Activated naive CD8-positive, alpha-beta T cell treated with anti-CD3 and anti-CD28 coated beads, Interleukin-2, amount 50 U/mL, for 24 hours (primary cell): ENCODE results near the gene FERMT1.
"Not testable (repeated sequence)": the region's sequence is repeated elsewhere in the genome, so short reads cannot be mapped to it uniquely, and the experiment has no call there.

Experiments
- ATAC-seq: fragments of 150-1000 bp; cut with Tn5 transposase; one replicate; pipeline ENCODE4 v1.10.0; 2021
- DNase-seq: peaks from one replicate; pipeline ENCODE4 v3.0.0; 2021
- H3K27ac Mint-ChIP-seq: one replicate; pipeline ENCODE4 v1.8.0; 2021; ENCODE audit warnings: mild to moderate bottlenecking, mixed read lengths
- H3K27me3 Mint-ChIP-seq: one replicate; pipeline ENCODE4 v1.8.0; 2021; ENCODE audit warnings: mixed read lengths
- H3K36me3 Mint-ChIP-seq: one replicate; pipeline ENCODE4 v1.8.0; 2021; ENCODE audit warnings: low read depth, mixed read lengths
- H3K4me1 Mint-ChIP-seq: one replicate; pipeline ENCODE4 v1.8.0; 2021; ENCODE audit warnings: mixed read lengths
- H3K4me3 Mint-ChIP-seq: one replicate; pipeline ENCODE4 v1.8.0; 2021; ENCODE audit warnings: mild to moderate bottlenecking, moderate library complexity, mixed read lengths
- H3K9me3 Mint-ChIP-seq: one replicate; pipeline ENCODE4 v1.8.0; 2021; ENCODE audit warnings: mixed read lengths

The FERMT1 gene

DNA sequence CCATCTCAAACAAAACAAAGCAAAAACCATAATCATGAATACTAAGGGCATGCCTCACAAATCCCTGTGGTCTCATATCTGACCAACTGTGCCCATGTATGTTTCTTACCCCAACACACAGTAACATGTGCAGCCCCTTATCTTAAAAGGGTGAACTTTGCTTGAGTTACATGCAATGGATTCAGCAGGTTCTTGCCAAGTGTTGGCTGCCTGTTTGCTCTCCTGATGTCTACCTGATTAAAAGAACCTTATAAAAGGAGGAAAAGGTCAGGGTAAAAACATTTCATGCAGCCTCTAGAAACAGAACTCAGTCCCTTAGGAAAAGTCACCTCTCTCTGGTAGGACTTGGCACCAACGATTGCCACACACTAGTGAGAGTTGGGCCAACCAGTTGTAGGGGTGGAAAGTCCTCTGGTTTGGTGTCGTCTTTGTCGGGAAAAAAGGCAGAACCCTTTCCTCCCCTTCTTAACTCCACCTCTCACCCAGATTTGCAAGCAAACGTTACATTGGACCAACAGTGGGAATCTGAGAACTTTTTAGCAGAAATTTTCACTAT, 55.0 kb downstream of the FERMT1 start:
- ATAC-seq (no peak), DNase-seq (no peak)
- Mint-ChIP-seq H3K4me1 (no peaks in the 10 kb centered on the region), H3K36me3 (no peaks in the 10 kb centered on the region), H3K9me3 (no peaks in the 10 kb centered on the region), H3K27ac (no peak overlapping the region), H3K4me3 (no peak overlapping the region), H3K27me3 (no peaks in the 10 kb centered on the region)

DNA sequence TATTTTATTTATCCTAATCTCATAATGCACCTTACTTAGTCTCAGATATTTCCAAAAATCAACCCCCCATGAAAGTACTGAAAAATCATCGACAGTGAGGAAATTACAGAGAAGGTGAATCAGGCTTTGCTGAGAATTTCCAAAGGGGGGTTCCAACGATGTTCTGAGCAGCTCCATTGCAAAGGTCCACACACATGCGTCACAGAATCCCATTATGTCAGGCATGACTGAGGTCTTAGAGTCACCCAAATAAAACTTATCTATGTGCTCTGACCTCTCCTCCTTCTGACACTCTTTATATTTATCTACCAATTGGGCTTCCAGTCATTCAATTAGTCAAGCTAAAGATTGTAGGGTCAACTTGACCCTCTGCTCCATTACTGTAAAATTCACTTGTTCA, 56.2 kb downstream of the FERMT1 start:
- Mint-ChIP-seq H3K9me3 (no peaks in the 10 kb centered on the region), H3K27ac (no peak overlapping the region), H3K4me3 (no peak overlapping the region), H3K36me3 (no peaks in the 10 kb centered on the region), H3K27me3 (no peaks in the 10 kb centered on the region), H3K4me1 (no peaks in the 10 kb centered on the region)
- ATAC-seq, result no peak
- no peak for DNase-seq

DNA sequence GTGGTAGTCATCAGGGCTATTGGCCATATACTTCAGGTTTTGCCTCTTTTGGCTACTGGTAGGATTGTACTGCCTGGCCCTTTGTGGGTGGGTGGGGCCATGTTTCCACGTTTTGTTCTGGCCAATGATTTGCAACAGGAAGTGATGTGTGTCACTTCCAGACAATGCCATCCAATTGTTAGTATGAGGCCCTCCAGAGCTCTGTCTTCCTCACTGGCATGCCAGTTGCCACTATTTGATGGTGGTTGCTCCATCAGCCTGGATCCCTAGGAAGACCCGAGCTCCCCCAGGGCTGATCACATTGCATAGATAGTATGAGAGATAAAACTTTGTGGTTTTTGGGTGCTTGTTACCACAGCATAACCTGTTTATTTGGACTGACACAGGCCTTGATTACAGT, 61.3 kb downstream of the FERMT1 start:
- H3K4me1 Mint-ChIP-seq, result no peaks in the 10 kb centered on the region
- H3K36me3 Mint-ChIP-seq, result no peaks in the 10 kb centered on the region
- peaks cover 9% of the 10 kb centered on the region for H3K27me3 Mint-ChIP-seq
- no peak for ATAC-seq
- no peak for DNase-seq
- no peaks in the 10 kb centered on the region for H3K9me3 Mint-ChIP-seq
- H3K27ac Mint-ChIP-seq, result no peak overlapping the region
- no peak overlapping the region for H3K4me3 Mint-ChIP-seq

DNA sequence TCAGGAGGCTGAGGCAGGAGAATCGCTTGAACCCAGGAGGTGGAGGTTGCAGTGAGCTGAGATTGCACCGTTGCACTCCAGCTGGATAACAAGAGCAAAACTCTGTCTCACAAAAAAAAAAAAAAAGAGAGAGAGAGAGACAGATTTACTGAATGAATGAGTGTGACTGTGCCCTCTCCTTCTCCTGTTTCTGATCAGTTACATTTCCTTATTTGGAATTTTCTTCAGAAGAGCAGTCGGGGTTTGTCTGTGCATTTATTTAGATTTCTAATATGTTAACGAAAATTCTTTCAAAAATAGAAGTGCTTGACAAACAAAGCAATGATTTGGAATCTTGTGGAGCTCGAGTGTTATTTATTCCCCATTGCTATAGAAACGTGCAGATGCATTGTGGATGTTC, 62.6 kb downstream of the FERMT1 start:
- no peaks in the 10 kb centered on the region for H3K9me3 Mint-ChIP-seq
- no peak overlapping the region for H3K27ac Mint-ChIP-seq
- no peaks in the 10 kb centered on the region for H3K4me1 Mint-ChIP-seq
- ATAC-seq (no peak), DNase-seq (no peak)
- no peaks in the 10 kb centered on the region for H3K36me3 Mint-ChIP-seq
- no peak overlapping the region for H3K4me3 Mint-ChIP-seq
- H3K27me3 Mint-ChIP-seq, result peaks cover 9% of the 10 kb centered on the region

DNA sequence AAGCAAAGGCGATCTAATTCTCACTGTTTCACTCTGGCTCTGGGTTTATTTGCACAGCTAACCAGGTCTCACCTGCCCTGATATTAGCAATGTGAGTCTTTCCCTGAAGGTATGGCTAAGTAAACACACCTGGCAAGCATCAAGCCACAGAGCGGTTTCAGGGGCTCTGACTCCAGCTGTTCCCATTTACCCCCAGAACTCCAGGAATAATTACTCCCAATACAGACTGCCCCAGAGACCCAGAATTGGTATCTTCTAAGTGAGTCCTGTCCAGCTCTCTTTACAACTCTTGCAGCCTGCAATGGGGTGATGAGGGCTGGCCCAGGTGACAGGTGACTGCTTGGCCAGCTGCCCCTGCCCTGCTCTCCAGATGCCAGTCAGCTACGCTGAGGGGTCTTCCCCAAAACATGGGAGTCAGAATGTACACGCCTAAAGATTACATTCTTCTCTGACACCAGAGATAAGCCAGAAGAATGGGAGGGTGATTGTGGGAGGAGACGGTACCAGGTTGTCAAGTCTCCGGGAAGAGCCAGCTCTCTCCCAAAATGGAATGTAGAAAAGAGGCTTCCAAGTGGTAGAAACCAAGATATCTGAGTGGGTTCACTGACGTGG, 64.0 kb downstream of the FERMT1 start:
- no peak for ATAC-seq
- no peaks in the 10 kb centered on the region for H3K4me1 Mint-ChIP-seq
- DNase-seq, result no peak
- no peak overlapping the region for H3K4me3 Mint-ChIP-seq
- H3K9me3 Mint-ChIP-seq, result no peaks in the 10 kb centered on the region
- no peaks in the 10 kb centered on the region for H3K36me3 Mint-ChIP-seq
- H3K27me3 Mint-ChIP-seq, result peaks cover 20% of the 10 kb centered on the region
- H3K27ac Mint-ChIP-seq, result no peak overlapping the region

DNA sequence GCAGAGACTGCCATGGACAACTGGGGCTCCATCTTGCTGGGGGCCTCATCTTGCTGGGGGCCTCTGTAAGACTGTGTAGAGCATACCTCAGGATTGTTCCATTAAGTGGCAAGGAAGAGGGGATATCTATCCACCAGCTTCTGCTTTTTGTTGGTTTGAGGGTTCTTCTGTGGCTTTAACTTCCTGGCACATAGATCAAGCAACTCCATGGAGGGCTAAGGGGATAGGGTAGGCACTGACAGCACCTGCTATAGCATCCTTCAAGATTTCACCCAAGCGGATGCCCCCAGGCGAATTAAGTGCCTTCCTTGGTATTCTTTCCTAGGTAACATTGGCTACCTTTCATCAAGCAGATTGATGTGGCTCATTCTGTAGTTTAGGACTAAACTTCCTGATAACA, 65.1 kb downstream of the FERMT1 start:
- no peak for DNase-seq
- Mint-ChIP-seq H3K4me3 (no peak overlapping the region), H3K4me1 (peaks cover 2% of the 10 kb centered on the region), H3K36me3 (no peaks in the 10 kb centered on the region), H3K27ac (no peak overlapping the region), H3K9me3 (no peaks in the 10 kb centered on the region), H3K27me3 (peaks cover 27% of the 10 kb centered on the region)
- no peak for ATAC-seq

GRCh38 chr20:6057139-6057538, 65.7 kb downstream of the FERMT1 start:
- Mint-ChIP-seq H3K9me3 (no peaks in the 10 kb centered on the region), H3K4me1 (peaks cover 2% of the 10 kb centered on the region), H3K4me3 (no peak overlapping the region), H3K27ac (no peak overlapping the region), H3K36me3 (no peaks in the 10 kb centered on the region), H3K27me3 (peaks cover 28% of the 10 kb centered on the region)
- ATAC-seq (no peak), DNase-seq (no peak)

GRCh38 chr20:6055981-6056569, 66.8 kb downstream of the FERMT1 start:
- H3K4me1 Mint-ChIP-seq, result peaks cover 2% of the 10 kb centered on the region
- H3K27me3 Mint-ChIP-seq, result peaks cover 35% of the 10 kb centered on the region
- no peak overlapping the region for H3K4me3 Mint-ChIP-seq
- no peaks in the 10 kb centered on the region for H3K36me3 Mint-ChIP-seq
- no peak for DNase-seq
- H3K27ac Mint-ChIP-seq, result no peak overlapping the region
- ATAC-seq, result no peak
- H3K9me3 Mint-ChIP-seq, result no peaks in the 10 kb centered on the region

DNA sequence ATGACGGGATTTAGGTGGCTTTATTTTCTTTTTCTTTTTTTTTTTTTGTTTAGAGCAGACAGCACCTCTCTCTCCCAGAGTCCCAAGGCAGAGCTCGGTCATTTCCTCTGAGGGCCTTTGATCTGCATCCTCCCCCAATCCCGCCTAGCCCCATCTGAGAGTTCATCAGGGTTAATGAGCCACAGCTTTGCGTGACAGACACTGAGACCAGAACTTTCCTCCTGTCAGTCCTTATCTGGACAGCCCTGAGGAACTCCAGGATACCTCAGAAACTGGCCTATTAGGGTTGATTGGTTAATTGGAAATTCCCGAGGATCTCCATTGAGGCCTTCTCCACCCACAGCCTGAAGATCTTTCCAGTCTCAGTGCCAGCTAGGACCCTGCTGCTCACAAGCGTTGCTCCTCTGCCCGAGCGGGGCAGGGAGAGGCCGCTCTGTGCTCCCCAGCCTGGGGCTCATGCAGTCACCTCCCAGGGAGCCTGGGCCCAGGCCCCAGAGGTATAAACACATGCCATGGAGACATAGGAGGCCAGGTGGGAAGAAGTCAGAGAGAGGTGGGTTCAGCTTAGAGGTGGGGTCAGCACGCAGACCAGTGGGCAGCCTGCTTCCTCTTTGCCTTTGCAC, 67.6 kb downstream of the FERMT1 start:
- H3K4me3 Mint-ChIP-seq, result no peak overlapping the region
- no peak for DNase-seq
- H3K27me3 Mint-ChIP-seq, result peaks cover 43% of the 10 kb centered on the region
- H3K4me1 Mint-ChIP-seq, result peaks cover 2% of the 10 kb centered on the region
- H3K27ac Mint-ChIP-seq, result no peak overlapping the region
- H3K36me3 Mint-ChIP-seq, result no peaks in the 10 kb centered on the region
- H3K9me3 Mint-ChIP-seq, result no peaks in the 10 kb centered on the region
- no peak for ATAC-seq

GRCh38 chr20:6054689-6055051, 68.2 kb downstream of the FERMT1 start:
- not testable (repeated sequence) for H3K36me3 Mint-ChIP-seq, ATAC-seq, H3K4me1 Mint-ChIP-seq, H3K9me3 Mint-ChIP-seq, H3K4me3 Mint-ChIP-seq, DNase-seq, H3K27ac Mint-ChIP-seq
- H3K27me3 Mint-ChIP-seq, result peaks cover 45% of the 10 kb centered on the region

GRCh38 chr20:6053776-6054688, 68.8 kb downstream of the FERMT1 start, which contains the start of gene LRRN4:
Gene LRRN4, minus strand, starts transcription at chr20:6054060. Its CDS starts 1,261 bp downstream, at chr20:6052799.
- H3K9me3 Mint-ChIP-seq, result no peaks in the 10 kb centered on the region
- no peaks in the 10 kb centered on the region for H3K36me3 Mint-ChIP-seq
- no peak within 1 kb of the TSS for H3K4me3 Mint-ChIP-seq
- ATAC-seq, result no peak
- H3K27ac Mint-ChIP-seq, result no peak within 1 kb of the TSS
- H3K27me3 Mint-ChIP-seq, result peaks cover 44% of the 10 kb centered on the region
- peaks cover 2% of the 10 kb centered on the region for H3K4me1 Mint-ChIP-seq
- DNase-seq, result no peak

DNA sequence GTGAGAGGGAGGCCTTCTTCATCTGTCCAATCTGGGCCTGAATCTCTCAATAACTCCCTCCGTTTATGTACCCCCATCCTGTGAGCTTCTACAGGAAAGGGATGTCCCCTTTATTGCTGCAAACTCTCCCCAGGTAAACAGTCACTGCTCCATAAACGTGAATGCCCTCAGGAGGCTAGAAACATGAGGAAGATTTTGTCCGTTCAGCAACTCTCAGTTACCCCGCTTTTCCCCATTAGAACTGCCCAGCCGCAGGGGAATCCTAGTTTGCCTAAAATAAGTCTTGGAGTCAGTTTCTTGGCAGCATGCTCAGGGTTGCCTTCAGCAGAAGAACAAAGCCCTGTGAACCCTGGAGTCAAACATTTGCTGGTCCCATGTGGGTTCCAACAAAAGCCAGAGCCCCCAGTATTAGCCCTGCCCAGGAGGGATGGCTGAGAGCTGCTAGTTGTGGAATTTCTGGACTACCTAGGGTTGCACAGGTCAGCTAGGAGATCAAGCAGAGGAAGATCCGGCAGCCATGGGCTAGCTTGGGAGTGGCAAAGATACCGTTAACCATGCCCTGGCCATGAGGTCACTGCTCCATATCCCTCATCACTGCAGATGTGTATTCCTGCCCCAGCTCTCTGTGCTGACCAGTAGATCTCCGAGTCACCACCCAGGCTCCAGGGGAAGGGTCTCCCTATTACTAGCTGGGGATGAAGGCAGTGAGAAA, 69.6 kb downstream of the FERMT1 start:
- Mint-ChIP-seq H3K4me3 (no peak overlapping the region), H3K9me3 (no peaks in the 10 kb centered on the region), H3K27me3 (peaks cover 40% of the 10 kb centered on the region), H3K4me1 (peaks cover 2% of the 10 kb centered on the region), H3K27ac (no peak overlapping the region), H3K36me3 (no peaks in the 10 kb centered on the region)
- no peak for ATAC-seq
- no peak for DNase-seq

DNA sequence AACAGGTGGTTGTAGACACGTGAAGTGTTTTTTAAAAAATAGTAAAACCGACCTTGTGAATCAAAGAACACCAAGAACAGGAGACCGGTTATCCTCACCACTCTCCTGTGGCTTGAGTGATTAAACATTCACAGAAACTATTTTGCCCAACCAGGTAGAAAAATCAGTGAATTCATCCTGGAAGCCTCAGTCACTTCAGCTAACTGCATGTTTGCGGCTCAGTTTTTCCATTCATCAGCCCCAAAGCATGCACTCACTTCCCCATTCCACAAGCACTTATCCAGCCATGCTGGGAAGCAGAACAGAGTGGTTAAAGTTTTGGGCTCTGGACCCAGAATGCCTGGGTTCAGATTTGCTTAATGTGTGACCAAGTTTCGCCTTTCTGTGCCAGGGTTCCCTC, 71.3 kb downstream of the FERMT1 start:
- no peak overlapping the region for H3K27ac Mint-ChIP-seq
- ATAC-seq (no peak), DNase-seq (no peak)
- no peaks in the 10 kb centered on the region for H3K36me3 Mint-ChIP-seq
- H3K9me3 Mint-ChIP-seq, result no peaks in the 10 kb centered on the region
- peaks cover 36% of the 10 kb centered on the region for H3K27me3 Mint-ChIP-seq
- no peak overlapping the region for H3K4me3 Mint-ChIP-seq
- H3K4me1 Mint-ChIP-seq, result peaks cover 2% of the 10 kb centered on the region

- Mint-ChIP-seq H3K36me3 (no peaks in the 10 kb centered on the region), H3K4me3 (no peak overlapping the region), H3K27ac (no peak overlapping the region), H3K4me1 (peaks cover 2% of the 10 kb centered on the region), H3K9me3 (no peaks in the 10 kb centered on the region), H3K27me3 (peaks cover 25% of the 10 kb centered on the region)
- ATAC-seq, result no peak
- DNase-seq, result no peak
These were observed 74.4 kb downstream of the FERMT1 start for GRCh38 chr20:6048391-6048790.
